ENCODE measurements around the gene DBNDD1. TPM values are rescaled to one million over a fixed set of nuclear protein-coding genes. Genes with fewer than 3 reads are reported as not detected.
A peak's percentile ranks its signal among the peaks of the same experiment; 100 is the strongest.
"Not testable (repeated sequence)": the region's sequence is repeated elsewhere in the genome, so short reads cannot be mapped to it uniquely, and the experiment has no call there.

Gene DBNDD1
- 1 to 10 TPM; 3.0 to 6.8 (median 5.0) TPM for total RNA-seq
- 1 to 10 TPM in 1 of 2 donors, under 1 TPM in 1; 0.72 to 2.2 TPM for polyA plus RNA-seq
- long read RNA-seq, donor 1, transcript DBNDD1-201 (4 exons, 2,079 nt): major isoform, 6 of 9 reads
- long read RNA-seq, donor 1, partial matches to known transcripts: 0 of 9 reads
- long read RNA-seq, donor 1, other reads (novel, unspliced or antisense): 0 of 9 reads
- long read RNA-seq, donor 2, partial matches to known transcripts: 0 of 3 reads
- long read RNA-seq, donor 2, other reads (novel, unspliced or antisense): 0 of 3 reads
- long read RNA-seq, donor 3, partial matches to known transcripts: 0 of 1 reads
- long read RNA-seq, donor 3, other reads (novel, unspliced or antisense): 0 of 1 reads

- Histone ChIP-seq H3K27me3 (peaks cover 0 to 32% (median 0%) of the 10 kb centered on the region in 7 donors), H3K4me1 (peaks cover 7 to 48% (median 35%) of the 10 kb centered on the region in 9 donors), H3K9me3 (no peaks in the 10 kb centered on the region), H3K36me3 (no peaks in the 10 kb centered on the region), H3K4me3 (peak within 1 kb of the TSS; percentile 49 to 66 (median 63)), H3K27ac (peak within 1 kb of the TSS in 4 of 10 donors; percentile 14 to 58 (median 47))
- WGBS, 2 donors: 2% methylated on average over 70 to 103 of the region's 103 CpGs
- no peak for TF ChIP-seq CTCF (IDR thresholded peaks at IDR 0.05)
- DNase-seq (no peak), ATAC-seq (peak in 1 of 8 donors; percentile 14)
- intact Hi-C loops (cut with DNase I): no loop called here
Observed at GRCh38 chr16:90018652-90019542, at the start of gene DBNDD1. Gene DBNDD1 (minus strand): TSS chr16:90019456. CDS start chr16:90019341, 115 bp downstream.

GRCh38 chr16:90061437-90061836, 42.2 kb upstream of the DBNDD1 start:
- ATAC-seq: no peak
- H3K4me3 ChIP-seq: no peak overlapping the region
- DNase-seq: no peak
- H3K4me1 ChIP-seq: no peaks in the 10 kb centered on the region
- no peak overlapping the region for H3K27ac ChIP-seq
- no peaks in the 10 kb centered on the region for H3K9me3 ChIP-seq
- H3K36me3 ChIP-seq: no peaks in the 10 kb centered on the region
- intact Hi-C loops (cut with DNase I): no loop called here
- 60 to 72% methylated on average over 3 of the region's 3 CpGs for WGBS, 2 donors
- H3K27me3 ChIP-seq: peaks cover 0 to 19% (median 0%) of the 10 kb centered on the region in 7 donors
- no peak for TF ChIP-seq CTCF (IDR thresholded peaks at IDR 0.05)

GRCh38 chr16:90057738-90058173, 38.5 kb upstream of the DBNDD1 start:
- intact Hi-C loops (cut with DNase I): no loop called here
- ATAC-seq: no peak
- no peaks in the 10 kb centered on the region for H3K4me1 ChIP-seq

GRCh38 chr16:90056521-90056920, 37.3 kb upstream of the DBNDD1 start:
- H3K27ac ChIP-seq; intact Hi-C loops (cut with DNase I); DNase-seq; H3K4me3 ChIP-seq; H3K4me1 ChIP-seq; H3K36me3 ChIP-seq; ATAC-seq: not testable (repeated sequence)
- peaks cover 0 to 24% (median 13%) of the 10 kb centered on the region in 11 donors for H3K9me3 ChIP-seq
- WGBS, 2 donors: 82 to 83% methylated on average over 15 of the region's 15 CpGs
- peaks cover 0 to 10% (median 0%) of the 10 kb centered on the region in 7 donors for H3K27me3 ChIP-seq

More at GRCh38 chr16:90057738-90058173, 38.5 kb upstream of the DBNDD1 start:
- no peak for TF ChIP-seq CTCF (IDR thresholded peaks at IDR 0.05)
- whole genome bisulfite sequencing, 2 donors: 46 to 53% methylated on average over 8 of the region's 8 CpGs
- Histone ChIP-seq H3K36me3 (no peaks in the 10 kb centered on the region), H3K27me3 (peaks cover 0 to 10% (median 0%) of the 10 kb centered on the region in 7 donors), H3K27ac (no peak overlapping the region), H3K9me3 (peaks cover 0 to 24% (median 13%) of the 10 kb centered on the region in 11 donors), H3K4me3 (no peak overlapping the region)
- no peak for DNase-seq
